ENCODE measurements around the gene HMGB2. TPM values are rescaled to one million over a fixed set of nuclear protein-coding genes. Genes with fewer than 3 reads are reported as not detected.
A peak's percentile ranks its signal among the peaks of the same experiment; 100 is the strongest.

HMGB2 gene
- total RNA-seq, 1 experiment from 2014 or later: 278 TPM

DNA sequence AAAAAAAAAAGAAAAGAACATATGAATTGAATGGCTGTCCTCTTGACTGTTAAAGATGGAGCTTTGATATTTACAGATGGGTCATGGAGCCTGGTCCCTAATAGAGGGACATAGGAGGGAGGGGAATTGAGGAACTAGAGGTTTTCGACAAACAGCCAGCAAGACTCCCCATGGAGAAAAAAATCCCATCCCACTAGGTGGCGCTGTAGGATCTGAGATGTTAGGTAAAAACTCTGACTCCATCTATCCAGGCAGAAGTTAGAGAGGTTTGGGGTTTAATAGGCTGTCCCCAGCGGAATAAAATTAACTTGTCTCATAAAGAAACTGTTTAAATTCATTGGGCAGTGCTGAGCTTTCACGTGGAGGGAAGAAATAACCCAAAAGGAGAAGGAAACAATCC is 45.9 kb downstream of the HMGB2 start:
- Histone ChIP-seq H2AK5ac (ENCODE audit: insufficient read length, low read length) (no peak overlapping the region), H4K8ac (replicated peaks; ENCODE audit: insufficient read length, low read depth, low read length) (no peak overlapping the region), H3K23me2 (ENCODE audit: insufficient read length, low read depth, low read length, poor library complexity, severe bottlenecking) (no peaks in the 10 kb centered on the region), H2BK20ac (ENCODE audit: low read depth, low read length, poor library complexity, severe bottlenecking) (no peak overlapping the region), H3K18ac (ENCODE audit: insufficient read length, low read depth, low read length) (no peak overlapping the region), H3K4ac (ENCODE audit: low read depth, low read length) (no peak overlapping the region), H3K14ac (ENCODE audit: insufficient read depth, low read length) (no peak overlapping the region), H3K4me2 (ENCODE audit: insufficient read depth, insufficient read length, low read length) (no peak overlapping the region), H3K9me3 (ENCODE audit: control insufficient read depth, low read depth, low read length) (peaks cover 28% of the 10 kb centered on the region), H2AFZ (ENCODE audit: low read length) (no peak overlapping the region), H2BK5ac (ENCODE audit: insufficient read length, low read length) (no peak overlapping the region), H2BK120ac (ENCODE audit: low read depth, low read length, poor library complexity, severe bottlenecking) (no peak overlapping the region), H3K23ac (ENCODE audit: insufficient read length, low read depth, low read length) (no peak overlapping the region), H3K4me1 (ENCODE audit: insufficient read depth, low read length) (no peaks in the 10 kb centered on the region), H3K56ac (ENCODE audit: insufficient read length, low read depth, low read length) (no peak overlapping the region), H3T11ph (ENCODE audit: low read length) (no peak overlapping the region), H2BK12ac (ENCODE audit: insufficient read length, low read depth, low read length) (no peak overlapping the region), H4K5ac (ENCODE audit: insufficient read length, low read depth, low read length) (no peak overlapping the region), H3K27me3 (ENCODE audit: insufficient read depth, low read length) (no peaks in the 10 kb centered on the region), H3K79me2 (ENCODE audit: insufficient read depth, low read length) (no peaks in the 10 kb centered on the region), H4K91ac (ENCODE audit: insufficient read length, low read depth, low read length) (no peak overlapping the region), H3K9ac (ENCODE audit: extremely low read depth, insufficient read length, low read length) (no peak overlapping the region), H3K27ac (ENCODE audit: insufficient read length, low read depth, low read length) (no peak overlapping the region), H3K79me1 (ENCODE audit: insufficient read depth, low read depth, low read length, poor library complexity, severe bottlenecking) (peaks cover 4% of the 10 kb centered on the region), H2BK15ac (ENCODE audit: low read depth, low read length) (no peak overlapping the region), H4K20me1 (ENCODE audit: control insufficient read depth, insufficient read depth, insufficient read length) (no peaks in the 10 kb centered on the region)
- Mint-ChIP-seq H3K36me3 (ENCODE audit: insufficient read depth in 1 of 3, low read depth in 3 of 3) (peaks cover 37 to 49% (median 43%) of the 10 kb centered on the region in 3 experiments), H3K27ac (no peak overlapping the region; a peak in 1 of 7 replicates), H3K4me1 (peaks cover 0 to 3% of the 10 kb centered on the region in 2 experiments; a peak in 2 of 4 replicates), H3K4me3 (no peak overlapping the region), H3K27me3 (ENCODE audit: low read depth) (no peaks in the 10 kb centered on the region; the same call in 1 of the 2 replicates), H3K9me3 (peaks cover 32 to 33% of the 10 kb centered on the region in 2 experiments)
- DNase-seq: peak; percentile 65
- no CpG with 5 or more reads among the region's 4 CpGs for WGBS (ENCODE audit: extremely low coverage, insufficient read length, low lambda C conversion rate)
- TF ChIP-seq, protein P1, sequence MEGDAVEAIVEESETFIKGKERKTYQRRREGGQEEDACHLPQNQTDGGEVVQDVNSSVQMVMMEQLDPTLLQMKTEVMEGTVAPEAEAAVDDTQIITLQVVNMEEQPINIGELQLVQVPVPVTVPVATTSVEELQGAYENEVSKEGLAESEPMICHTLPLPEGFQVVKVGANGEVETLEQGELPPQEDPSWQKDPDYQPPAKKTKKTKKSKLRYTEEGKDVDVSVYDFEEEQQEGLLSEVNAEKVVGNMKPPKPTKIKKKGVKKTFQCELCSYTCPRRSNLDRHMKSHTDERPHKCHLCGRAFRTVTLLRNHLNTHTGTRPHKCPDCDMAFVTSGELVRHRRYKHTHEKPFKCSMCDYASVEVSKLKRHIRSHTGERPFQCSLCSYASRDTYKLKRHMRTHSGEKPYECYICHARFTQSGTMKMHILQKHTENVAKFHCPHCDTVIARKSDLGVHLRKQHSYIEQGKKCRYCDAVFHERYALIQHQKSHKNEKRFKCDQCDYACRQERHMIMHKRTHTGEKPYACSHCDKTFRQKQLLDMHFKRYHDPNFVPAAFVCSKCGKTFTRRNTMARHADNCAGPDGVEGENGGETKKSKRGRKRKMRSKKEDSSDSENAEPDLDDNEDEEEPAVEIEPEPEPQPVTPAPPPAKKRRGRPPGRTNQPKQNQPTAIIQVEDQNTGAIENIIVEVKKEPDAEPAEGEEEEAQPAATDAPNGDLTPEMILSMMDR (conservative IDR thresholded peaks at IDR 0.05): peak; percentile 76

All from H9 (cell line).